CD4-positive, alpha-beta T cell treated with Interleukin-17A for 1 hour (primary cell): ENCODE results near the gene ANGPTL4.
A peak's percentile ranks its signal among the peaks of the same experiment; 100 is the strongest.
"Not testable (repeated sequence)": the region's sequence is repeated elsewhere in the genome, so short reads cannot be mapped to it uniquely, and the experiment has no call there.

Experiments used
- DNase-seq: peaks from one replicate; pipeline ENCODE4 v3.0.0-alpha.2; 2020

The ANGPTL4 gene

GRCh38 chr19:8366121-8366581 is 2.2 kb downstream of the ANGPTL4 start:
- no peak for DNase-seq

- no peak for DNase-seq
Measured at GRCh38 chr19:8366961-8367326, 3.0 kb downstream of the ANGPTL4 start.

- no peak for DNase-seq
Measured at GRCh38 chr19:8367327-8368001, 3.5 kb downstream of the ANGPTL4 start.

GRCh38 chr19:8370176-8371010 is 6.4 kb downstream of the ANGPTL4 start:
- DNase-seq: no peak

- DNase-seq: no peak
Measured at GRCh38 chr19:8371011-8371804, 7.3 kb downstream of the ANGPTL4 start.

- no peak for DNase-seq
Measured at GRCh38 chr19:8373867-8374813, 10.2 kb downstream of the ANGPTL4 start.

GRCh38 chr19:8375766-8376165 is 11.8 kb downstream of the ANGPTL4 start:
- DNase-seq: not testable (repeated sequence)

- not testable (repeated sequence) for DNase-seq
Measured at GRCh38 chr19:8376373-8376974, 12.5 kb downstream of the ANGPTL4 start.

GRCh38 chr19:8377598-8377997 is 13.6 kb downstream of the ANGPTL4 start:
- DNase-seq: no peak

- DNase-seq: not testable (repeated sequence)
Measured at GRCh38 chr19:8379156-8379891, 15.4 kb downstream of the ANGPTL4 start.

GRCh38 chr19:8384569-8384968 is 20.6 kb downstream of the ANGPTL4 start:
- not testable (repeated sequence) for DNase-seq

- not testable (repeated sequence) for DNase-seq
Measured at GRCh38 chr19:8385103-8385502, 21.1 kb downstream of the ANGPTL4 start.

GRCh38 chr19:8385566-8385965 is 21.6 kb downstream of the ANGPTL4 start:
- DNase-seq: not testable (repeated sequence)

GRCh38 chr19:8386419-8386818 is 22.5 kb downstream of the ANGPTL4 start:
- not testable (repeated sequence) for DNase-seq

- DNase-seq: no peak
Measured at GRCh38 chr19:8386990-8387389, 23.0 kb downstream of the ANGPTL4 start.

GRCh38 chr19:8387688-8388611 is 24.0 kb downstream of the ANGPTL4 start:
- DNase-seq: no peak

GRCh38 chr19:8388612-8388958 is 24.6 kb downstream of the ANGPTL4 start:
- DNase-seq: no peak

- peak; percentile 100 for DNase-seq
Measured at GRCh38 chr19:8389891-8390616, 26.1 kb downstream of the ANGPTL4 start, which contains the start of gene RAB11B. Gene RAB11B (plus strand): TSS chr19:8390360. CDS start chr19:8390417, 57 bp downstream.

- peak; percentile 94 for DNase-seq
Measured at GRCh38 chr19:8390617-8390981, 26.6 kb downstream of the ANGPTL4 start.
